Small intestine (tissue), 16 donors: ENCODE data around the gene NF1. TPM values are rescaled to one million over a fixed set of nuclear protein-coding genes. Genes with fewer than 3 reads are reported as not detected.
"Not testable (repeated sequence)": the region's sequence is repeated elsewhere in the genome, so short reads cannot be mapped to it uniquely, and the experiment has no call there.

Experiments used
- DNase-seq, 2 donors: peaks; one replicate each; pipeline versions ENCODE4 v3.0.0 to v3.0.0-alpha.2; 2013
- FAIRE-seq: peaks from 2 replicates; lab custom pipeline; 2012; peaks lifted over from hg19 to GRCh38; lab: Jason Lieb, UNC
- H3K27ac ChIP-seq, 3 donors: one replicate each; pipeline ENCODE4 v1.5.1; 2013; ENCODE audit warnings: low read length in 2 of 3, mild to moderate bottlenecking in 2 of 3, control low read depth in 1 of 3, inconsistent platforms in 1 of 3, low read depth in 1 of 3, moderate library complexity in 1 of 3
- H3K27me3 ChIP-seq, 3 donors: one replicate each; pipeline ENCODE4 v1.6.1; 2013; ENCODE audit warnings: low read length in 3 of 3, inconsistent platforms in 1 of 3; ENCODE audit not compliant: control insufficient read depth in 3 of 3, insufficient read depth in 3 of 3
- H3K36me3 ChIP-seq, 3 donors: one replicate each; pipeline ENCODE4 v1.6.1; 2013; ENCODE audit warnings: low read length in 3 of 3, inconsistent platforms in 1 of 3, low read depth in 1 of 3, mild to moderate bottlenecking in 1 of 3, moderate library complexity in 1 of 3; ENCODE audit not compliant: control insufficient read depth in 3 of 3, insufficient read depth in 2 of 3
- H3K4me1 ChIP-seq, 3 donors: one replicate each; pipeline ENCODE4 v1.6.1; 2013; ENCODE audit warnings: low read length in 2 of 3, inconsistent platforms in 1 of 3, low read depth in 1 of 3, mild to moderate bottlenecking in 1 of 3, moderate library complexity in 1 of 3; ENCODE audit not compliant: control insufficient read depth in 3 of 3, insufficient read depth in 2 of 3
- H3K4me3 ChIP-seq, 3 donors: one replicate each; pipeline ENCODE4 v1.5.1; 2013; ENCODE audit warnings: low read length in 3 of 3, control low read depth in 1 of 3, inconsistent platforms in 1 of 3, low read depth in 1 of 3, mild to moderate bottlenecking in 1 of 3, moderate library complexity in 1 of 3
- H3K9me3 ChIP-seq, 2 donors: one replicate each; pipeline ENCODE4 v1.6.1; 2013; ENCODE audit warnings: low read depth in 1 of 2, low read length in 1 of 2; ENCODE audit not compliant: control insufficient read depth in 2 of 2, insufficient read depth in 1 of 2
- WGBS, 3 donors: extraction: QIAGEN DNeasy Blood & Tissue Kit; methylation state at CpG; one replicate each; pipeline ENCODE4 v1.1.7; 2013; 5-methylcytosine and 5-hydroxymethylcytosine counted together
- long read RNA-seq, 10 donors: transcript quantifications; one replicate each; lab custom pipeline, GENCODE V29; 2026
- polyA plus RNA-seq, 4 donors: library from polyadenylated mRNA; stranded (reverse) in 3 of 4; unstranded in 1 of 4; fragments of 200-250 nt in 3 of 4; fragments of 120-200 nt in 1 of 4; gene quantifications; one replicate each; pipeline versions ENCODE4 v1.2.1 to v1.2.3, GENCODE V29; 2013
- donor health status: healthy with polysubstance abuse.
- donor health status: control.
- donor health status: control.
- donor health status: Bipolar disorder and iron deficiency.
- donor health status: healthy.

NF1 gene
- polyA plus RNA-seq = 10 to 100 TPM in 2 of 4 donors, 1 to 10 TPM in 2; 7.7 to 27.3 (median 9.5) TPM
- long read RNA-seq, donor 1 = 0 reads
- long read RNA-seq, donor 2, full-length matches to known transcripts = 3 of 3 reads
- long read RNA-seq, donor 2, partial matches to known transcripts = 0 of 3 reads
- long read RNA-seq, donor 2, other reads (novel, unspliced or antisense) = 0 of 3 reads
- long read RNA-seq, donor 3, full-length matches to known transcripts = 3 of 3 reads
- long read RNA-seq, donor 3, partial matches to known transcripts = 0 of 3 reads
- long read RNA-seq, donor 3, other reads (novel, unspliced or antisense) = 0 of 3 reads
- long read RNA-seq, donor 4 = 0 reads
- long read RNA-seq, donor 5 = 0 reads
- long read RNA-seq, donor 6, partial matches to known transcripts = 6 of 6 reads
- long read RNA-seq, donor 6, other reads (novel, unspliced or antisense) = 0 of 6 reads
- long read RNA-seq, donor 7, full-length matches to known transcripts = 2 of 2 reads
- long read RNA-seq, donor 7, partial matches to known transcripts = 0 of 2 reads
- long read RNA-seq, donor 7, other reads (novel, unspliced or antisense) = 0 of 2 reads
- long read RNA-seq, donor 8 = 0 reads
- long read RNA-seq, donor 9, full-length matches to known transcripts = 1 of 1 reads
- long read RNA-seq, donor 9, partial matches to known transcripts = 0 of 1 reads
- long read RNA-seq, donor 9, other reads (novel, unspliced or antisense) = 0 of 1 reads
- long read RNA-seq, donor 10, full-length matches to known transcripts = 1 of 11 reads
- long read RNA-seq, donor 10, partial matches to known transcripts = 10 of 11 reads
- long read RNA-seq, donor 10, other reads (novel, unspliced or antisense) = 0 of 11 reads

GRCh38 chr17:31094600-31095235 lies at the start of gene NF1:
TSS of gene NF1 (plus strand) at chr17:31094977. CDS start at chr17:31095310, 333 bp downstream.
- H3K9me3 ChIP-seq = no peaks in the 10 kb centered on the region
- peak within 1 kb of the TSS; percentile 82 to 95 (median 85) for H3K27ac ChIP-seq
- DNase-seq (peak; percentile 96 to 97), FAIRE-seq (no peak)
- peaks cover 0 to 7% (median 0%) of the 10 kb centered on the region in 3 donors for H3K4me1 ChIP-seq
- peaks cover 0 to 7% (median 0%) of the 10 kb centered on the region in 3 donors for H3K36me3 ChIP-seq
- WGBS, 3 donors = 0 to 2% (median 1%) methylated on average over 25 to 45 of the region's 45 CpGs
- H3K4me3 ChIP-seq = peak within 1 kb of the TSS; percentile 71 to 99 (median 81)
- H3K27me3 ChIP-seq = no peaks in the 10 kb centered on the region

DNA sequence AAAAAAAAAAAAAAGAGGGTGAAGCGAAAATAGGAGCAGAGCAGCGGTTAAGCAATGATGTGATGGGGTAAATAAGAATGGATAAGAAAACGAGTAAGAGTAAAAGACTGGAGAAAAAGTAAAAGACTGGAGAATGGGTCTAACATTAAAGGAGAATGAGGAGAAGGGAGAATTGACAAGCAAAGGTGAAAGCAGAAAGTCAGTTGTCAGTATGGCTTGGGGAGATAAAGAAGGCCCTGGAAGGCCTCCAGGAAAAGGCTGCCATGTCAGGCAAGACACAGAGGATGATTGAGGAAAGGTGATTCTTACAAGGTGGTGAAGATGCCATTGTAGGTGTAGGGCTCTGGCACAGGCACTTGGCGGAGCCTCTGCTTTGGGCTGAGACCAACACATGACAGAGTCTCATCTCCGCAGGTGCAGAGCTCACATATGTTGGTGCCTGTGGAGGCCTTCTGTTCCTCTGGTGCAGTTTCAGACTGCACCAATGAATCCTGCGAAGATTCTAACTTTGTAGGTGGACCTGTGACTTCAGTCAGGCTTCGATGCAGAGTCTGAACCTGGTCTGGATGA lies 47.8 kb upstream of the NF1 start:
- H3K4me3 ChIP-seq, H3K9me3 ChIP-seq, H3K36me3 ChIP-seq, H3K4me1 ChIP-seq, H3K27ac ChIP-seq, DNase-seq, H3K27me3 ChIP-seq, FAIRE-seq: not testable (repeated sequence)
- 96 to 98% (median 96%) methylated on average over 4 to 7 of the region's 7 CpGs for WGBS, 3 donors

DNA sequence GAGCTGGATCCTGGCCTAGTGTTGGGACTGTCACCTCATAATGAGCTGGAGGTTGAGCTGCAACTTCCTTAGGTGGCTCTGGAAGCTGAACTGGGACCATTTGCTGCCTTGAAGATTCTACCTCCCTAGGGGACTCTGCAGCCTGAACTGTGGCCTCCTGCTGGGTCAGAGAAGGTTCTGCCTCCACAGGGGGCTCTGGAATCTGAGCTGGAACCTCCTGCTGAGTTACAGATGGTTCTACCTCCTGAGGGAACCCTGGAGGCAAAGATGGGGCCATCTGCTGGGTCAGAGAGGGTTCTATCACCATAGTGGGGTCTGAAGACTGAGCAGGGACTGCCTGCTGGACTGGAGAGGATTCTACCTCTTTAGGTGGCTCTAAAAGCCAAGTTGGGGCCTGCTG lies 46.6 kb upstream of the NF1 start:
- no peaks in the 10 kb centered on the region for H3K27me3 ChIP-seq
- H3K4me1 ChIP-seq = peaks cover 0 to 5% (median 0%) of the 10 kb centered on the region in 3 donors
- no peak for DNase-seq
- peaks cover 0 to 2% (median 0%) of the 10 kb centered on the region in 3 donors for H3K36me3 ChIP-seq
- peaks cover 0 to 6% of the 10 kb centered on the region in 2 donors for H3K9me3 ChIP-seq
- no peak overlapping the region for H3K4me3 ChIP-seq
- H3K27ac ChIP-seq = no peak overlapping the region
- no peak for FAIRE-seq

DNA sequence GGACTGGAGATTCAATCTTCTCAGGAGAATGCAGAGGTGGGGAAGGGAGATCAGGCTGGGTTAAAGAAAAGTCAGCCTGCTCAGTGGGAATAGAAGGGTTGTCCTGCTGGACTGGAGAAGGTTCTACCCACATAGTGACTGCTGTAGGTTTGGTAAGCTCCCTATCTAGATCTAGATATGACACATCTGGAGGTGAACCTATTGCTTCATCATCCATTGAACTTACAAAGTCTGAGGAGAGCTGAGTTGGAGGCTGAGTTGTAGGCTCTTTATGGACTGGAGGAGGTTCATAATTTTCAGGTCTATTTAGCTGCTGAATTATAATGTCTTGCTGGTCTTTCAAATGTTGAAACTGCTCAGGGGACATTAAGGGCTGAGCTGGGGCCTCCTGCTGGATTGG lies 46.0 kb upstream of the NF1 start:
- H3K36me3 ChIP-seq = peaks cover 0 to 2% (median 0%) of the 10 kb centered on the region in 3 donors
- H3K27ac ChIP-seq = no peak overlapping the region
- peaks cover 0 to 5% (median 0%) of the 10 kb centered on the region in 3 donors for H3K4me1 ChIP-seq
- DNase-seq (no peak), FAIRE-seq (no peak)
- H3K9me3 ChIP-seq = peaks cover 0 to 6% of the 10 kb centered on the region in 2 donors
- no peak overlapping the region for H3K4me3 ChIP-seq
- H3K27me3 ChIP-seq = no peaks in the 10 kb centered on the region

GRCh38 chr17:31050948-31051347 lies 43.8 kb upstream of the NF1 start:
- no peak overlapping the region for H3K27ac ChIP-seq
- H3K36me3 ChIP-seq = peaks cover 0 to 2% (median 0%) of the 10 kb centered on the region in 3 donors
- DNase-seq (no peak), FAIRE-seq (no peak)
- H3K9me3 ChIP-seq = peaks cover 0 to 6% of the 10 kb centered on the region in 2 donors
- no peaks in the 10 kb centered on the region for H3K27me3 ChIP-seq
- WGBS, 3 donors = 86 to 95% (median 87%) methylated on average over 9 of the region's 9 CpGs
- H3K4me3 ChIP-seq = no peak overlapping the region
- peaks cover 0 to 5% (median 0%) of the 10 kb centered on the region in 3 donors for H3K4me1 ChIP-seq

DNA sequence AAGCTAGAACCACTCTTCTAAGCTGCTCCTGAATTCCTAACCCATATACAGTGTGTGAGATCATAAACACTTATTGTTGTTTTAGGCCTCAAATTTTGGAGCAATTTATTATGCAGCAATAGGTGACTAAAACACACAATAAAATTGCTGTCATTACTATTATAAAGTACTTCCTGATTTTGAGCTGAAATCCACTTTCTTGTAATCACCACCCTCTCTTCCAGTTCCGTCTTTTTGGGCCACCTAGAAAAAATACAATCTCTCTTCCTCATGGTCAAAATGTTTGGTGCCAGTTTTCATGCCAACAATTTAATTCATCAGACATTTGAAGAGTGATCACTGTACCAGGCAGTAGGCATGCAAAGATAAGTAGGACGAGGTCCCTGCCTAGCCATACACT lies 43.3 kb upstream of the NF1 start:
- Histone ChIP-seq H3K4me1 (peaks cover 0 to 5% (median 0%) of the 10 kb centered on the region in 3 donors), H3K9me3 (peaks cover 0 to 6% of the 10 kb centered on the region in 2 donors), H3K4me3 (no peak overlapping the region), H3K27me3 (no peaks in the 10 kb centered on the region), H3K36me3 (peaks cover 0 to 2% (median 0%) of the 10 kb centered on the region in 3 donors), H3K27ac (peak overlapping the region in 1 of 3 donors; percentile 71)
- no peak for FAIRE-seq
- no peak for DNase-seq
- WGBS, 3 donors = 88 to 95% (median 91%) methylated on average over 2 of the region's 2 CpGs

DNA sequence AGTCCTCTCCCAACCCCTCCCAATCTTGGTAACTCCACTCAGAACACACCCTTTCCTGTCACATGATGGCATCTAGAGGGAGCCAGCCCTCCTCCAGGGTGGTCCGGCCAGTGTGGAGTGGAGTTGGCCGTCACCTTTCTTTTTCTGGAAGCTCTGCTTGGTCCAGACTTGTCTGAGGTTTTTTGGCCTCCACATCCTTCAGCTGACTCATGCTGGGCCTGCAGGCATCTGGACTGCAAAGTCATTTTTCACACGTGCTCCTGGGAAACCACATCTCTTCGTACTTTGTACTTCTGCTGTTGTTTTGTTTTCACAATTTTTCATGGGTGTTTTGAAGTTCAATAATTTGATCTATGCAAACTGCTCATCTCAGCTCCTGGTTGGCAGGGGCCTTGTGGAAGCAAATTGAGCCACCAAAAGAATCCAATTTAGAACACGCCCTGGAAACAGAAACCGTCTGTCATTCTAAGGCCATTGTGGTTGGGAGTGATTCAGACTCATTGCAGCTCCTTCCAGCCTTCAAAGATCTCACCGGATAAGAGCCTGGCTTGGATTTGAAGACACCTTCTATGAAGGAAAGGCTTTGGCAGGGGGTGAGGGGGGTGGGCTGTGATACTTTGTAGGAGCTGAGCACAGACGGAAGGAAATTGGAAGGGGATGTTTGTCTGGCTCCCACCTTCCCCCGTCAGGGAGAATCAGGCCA lies 42.4 kb upstream of the NF1 start:
- peaks cover 0 to 2% (median 0%) of the 10 kb centered on the region in 3 donors for H3K36me3 ChIP-seq
- no peaks in the 10 kb centered on the region for H3K27me3 ChIP-seq
- DNase-seq = no peak
- 63 to 80% (median 66%) methylated on average over 9 of the region's 9 CpGs for WGBS, 3 donors
- H3K4me1 ChIP-seq = peaks cover 0 to 5% (median 0%) of the 10 kb centered on the region in 3 donors
- no peak overlapping the region for H3K4me3 ChIP-seq
- H3K9me3 ChIP-seq = peaks cover 0 to 6% of the 10 kb centered on the region in 2 donors
- H3K27ac ChIP-seq = peak overlapping the region in 1 of 3 donors; percentile 71
- no peak for FAIRE-seq
